Endothelial cell of umbilical vein (primary cell): Measurements from ENCODE around the gene IFITM5. TPM values are rescaled to one million over a fixed set of nuclear protein-coding genes. Genes with fewer than 3 reads are reported as not detected.

Experiments used
- BruUV-seq: library from RNA; stranded (reverse); fragments of 400-500 nt; replicated peaks from 2 replicates; lab custom pipeline; 2021; lab: Mats Ljungman, UMichigan
- CTCF ChIA-PET: fragments of 300-600, 350-600 bp; sonication (Branson Sonifier 250); formaldehyde crosslinking; loops from one replicate; lab custom pipeline; 2021; ENCODE audit warnings: antibody characterized with exemption, inconsistent platforms; lab: Charles Lee
- POLR2A ChIA-PET: fragments of 300-600, 350-600 bp; sonication (Branson Sonifier 250); formaldehyde crosslinking; loops from one replicate; lab custom pipeline; 2021; ENCODE audit warnings: antibody characterized with exemption, inconsistent platforms; lab: Charles Lee
- DNase-seq: peaks from one replicate; pipeline ENCODE4 v3.0.0-alpha.2; 2011; ENCODE audit warnings: low read depth, low spot score
- FAIRE-seq: peaks from 2 replicates; lab custom pipeline; 2011; peaks lifted over from hg19 to GRCh38; lab: Jason Lieb, UNC
- H2AFZ ChIP-seq: 2 replicates; pipeline ENCODE4 v1.6.0; 2012; ENCODE audit warnings: low read depth, low read length, control low read depth, inconsistent platforms
- H3K27ac ChIP-seq: 2 replicates; pipeline ENCODE4 v1.5.1; 2011; ENCODE audit warnings: low read depth, mild to moderate bottlenecking, control low read depth, low read length, moderate library complexity; ENCODE audit not compliant: insufficient read depth
- H3K27me3 ChIP-seq, 2 experiments: 2 replicates each; pipeline versions ENCODE4 v1.6.0 to v1.6.1; 2011; ENCODE audit warnings: low read length in 2 of 2, mixed read lengths in 1 of 2; ENCODE audit not compliant: control insufficient read depth in 2 of 2, insufficient read depth in 2 of 2
- H3K36me3 ChIP-seq, 2 experiments: 2 replicates in 1 of 2; 3 replicates in 1 of 2; pipeline ENCODE4 v1.5.1; 2011; ENCODE audit warnings: low read length in 2 of 2, mild to moderate bottlenecking in 1 of 2, moderate library complexity in 1 of 2; ENCODE audit not compliant: control insufficient read depth in 2 of 2, insufficient read depth in 2 of 2; ENCODE audit errors: extremely low read depth in 1 of 2
- H3K4me1 ChIP-seq: 3 replicates; pipeline ENCODE4 v1.5.1; 2011; ENCODE audit warnings: mild to moderate bottlenecking, low read length; ENCODE audit not compliant: control insufficient read depth, insufficient read depth; ENCODE audit errors: extremely low read depth
- H3K4me2 ChIP-seq: 2 replicates; pipeline ENCODE4 v1.6.1; 2011; ENCODE audit warnings: low read length, control low read depth, mixed read lengths; ENCODE audit not compliant: insufficient read depth
- H3K4me3 ChIP-seq, 3 experiments: fragments of 200-600 bp in 1 of 3; sonication (generic), shearing (Covaris generic) in 1 of 3; replicated peaks in 1 of 3; 2 replicates each; pipeline ENCODE4 v1.5.1; 2011 to 2016; ENCODE audit warnings: control low read depth in 3 of 3, low read length in 3 of 3, mild to moderate bottlenecking in 2 of 3, inconsistent platforms in 1 of 3, low read depth in 1 of 3, moderate library complexity in 1 of 3; ENCODE audit not compliant: insufficient read depth in 1 of 3
- H3K79me2 ChIP-seq: 2 replicates; pipeline ENCODE4 v1.6.0; 2012; ENCODE audit warnings: low read length, inconsistent platforms; ENCODE audit not compliant: control insufficient read depth, insufficient read depth
- H3K9ac ChIP-seq: replicated peaks from 2 replicates; pipeline ENCODE3; 2011; ENCODE audit warnings: low read length, control low read depth; ENCODE audit not compliant: insufficient read depth; ENCODE audit errors: extremely low read depth
- H3K9me1 ChIP-seq: replicated peaks from 3 replicates; pipeline ENCODE4 v1.6.0; 2011; ENCODE audit warnings: mild to moderate bottlenecking, low read length; ENCODE audit not compliant: control insufficient read depth, insufficient read depth; ENCODE audit errors: extremely low read depth
- H3K9me3 ChIP-seq: replicated peaks from 2 replicates; pipeline ENCODE4 v1.5.1; 2012; ENCODE audit warnings: low read length, inconsistent platforms; ENCODE audit not compliant: control insufficient read depth, insufficient read depth
- H4K20me1 ChIP-seq: replicated peaks from 2 replicates; pipeline ENCODE3; 2011; ENCODE audit warnings: mild to moderate bottlenecking, low read length; ENCODE audit not compliant: control insufficient read depth, insufficient read depth; ENCODE audit errors: extremely low read depth
- GATA2 ChIP-seq: IDR thresholded peaks from 2 replicates; pipeline ENCODE4 v1.7.0; 2011; ENCODE audit warnings: low read depth, mild to moderate bottlenecking, moderate library complexity, mixed read lengths, low read length; ENCODE audit not compliant: insufficient read length, insufficient read depth
- MYC ChIP-seq: IDR thresholded peaks from one replicate; pipeline ENCODE4 v1.6.1; 2011; ENCODE audit warnings: mild to moderate bottlenecking, low read depth, low read length
- POLR2A ChIP-seq: IDR thresholded peaks from 2 replicates; pipeline ENCODE4 v1.6.1; 2012; ENCODE audit warnings: low read depth, mild to moderate bottlenecking, control low read depth, low read length
- dilution Hi-C: fragments of 300-500 bp; cut with MboI; formaldehyde crosslinking; loops from one replicate; pipeline ENCODE4 v1.15.0; 2019; ENCODE audit warnings: low sequenced_read_pairs; ENCODE audit not compliant: extremely low pct_ligation_motif_present
- intact Hi-C: fragments of 100-400 bp; cut with micrococcal nuclease; formaldehyde crosslinking; loops from one replicate; pipeline ENCODE4 v1.10.0; 2022
- polyA plus RNA-seq, 4 experiments: library from polyadenylated mRNA; depleted of rRNA in 3 of 4; stranded (reverse) in 3 of 4; unstranded in 1 of 4; fragments of >200 nt; gene quantifications; 2 replicates each; pipeline versions ENCODE4 v1.2.1 to v1.2.3, GENCODE V29; 2011 to 2012; ENCODE audit warnings: missing spikeins in 1 of 4
- total RNA-seq: library from RNA; stranded (reverse); gene quantifications from 2 replicates; pipeline ENCODE4 v1.2.3, GENCODE V29; 2021
- TF ChIP-seq, protein P1 (sequence below): IDR thresholded peaks from 2 replicates; pipeline ENCODE4 v1.6.1; 2011; ENCODE audit not compliant: insufficient read depth, insufficient read length

Gene IFITM5
- total and polyA plus RNA-seq, 2 donors (not counting 3 experiments of a cell fraction or from before 2014, with no cell fraction given): not detected

DNA sequence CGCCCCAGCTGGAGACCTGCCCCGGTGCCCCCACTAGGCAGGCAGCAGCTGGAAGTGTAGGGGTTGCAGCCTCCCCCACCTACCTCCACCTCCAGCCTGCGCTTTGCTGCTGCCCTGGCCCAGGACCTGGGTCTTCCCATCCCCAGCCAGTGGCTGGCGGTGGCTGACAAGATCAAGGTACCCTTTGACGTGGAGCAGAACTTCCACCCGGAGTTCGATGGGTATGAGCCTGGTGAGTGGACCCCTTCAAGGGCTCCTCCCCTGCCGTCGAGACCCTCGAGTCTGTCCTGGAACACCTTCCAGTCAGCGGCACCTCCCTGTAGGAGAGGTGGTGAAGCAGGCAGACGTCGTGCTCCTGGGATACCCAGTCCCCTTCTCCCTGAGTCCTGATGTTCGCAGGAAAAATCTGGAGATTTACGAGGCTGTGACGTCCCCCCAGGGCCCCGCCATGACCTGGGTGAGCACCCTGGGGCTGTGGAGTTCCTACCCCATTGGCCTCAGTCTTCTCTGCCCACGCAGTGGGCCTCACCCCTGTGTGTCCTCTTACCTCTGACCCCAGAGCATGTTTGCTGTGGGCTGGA, 6.0 kb downstream of the IFITM5 start:
- ChIA-PET CTCF (no interaction called here), POLR2A (interaction anchor here (0.5 kb wide), 1 partner anchor 16 kb away, joined by 3 read pairs; no protein-coding TSS in a partner anchor)
- no peak overlapping the region for H3K4me3 ChIP-seq
- H3K27me3 ChIP-seq: no peaks in the 10 kb centered on the region
- no peaks in the 10 kb centered on the region for H3K79me2 ChIP-seq
- no TSS peak for BruUV-seq
- peaks cover 0 to 8% of the 10 kb centered on the region in 2 experiments for H3K36me3 ChIP-seq
- no peak overlapping the region for H3K9ac ChIP-seq
- intact Hi-C loops: no loop called here
- H3K4me1 ChIP-seq: no peaks in the 10 kb centered on the region
- H3K9me3 ChIP-seq: no peaks in the 10 kb centered on the region
- no peak overlapping the region for H2AFZ ChIP-seq
- no peaks in the 10 kb centered on the region for H3K9me1 ChIP-seq
- no peak overlapping the region for H3K4me2 ChIP-seq
- TF ChIP-seq GATA2: no peak
- TF ChIP-seq, protein P1, sequence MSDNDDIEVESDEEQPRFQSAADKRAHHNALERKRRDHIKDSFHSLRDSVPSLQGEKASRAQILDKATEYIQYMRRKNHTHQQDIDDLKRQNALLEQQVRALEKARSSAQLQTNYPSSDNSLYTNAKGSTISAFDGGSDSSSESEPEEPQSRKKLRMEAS: no peak
- dilution Hi-C loops: no loop called here
- H4K20me1 ChIP-seq: no peaks in the 10 kb centered on the region
- DNase-seq: no peak
- H3K27ac ChIP-seq: no peak overlapping the region
- no peak for FAIRE-seq

DNA sequence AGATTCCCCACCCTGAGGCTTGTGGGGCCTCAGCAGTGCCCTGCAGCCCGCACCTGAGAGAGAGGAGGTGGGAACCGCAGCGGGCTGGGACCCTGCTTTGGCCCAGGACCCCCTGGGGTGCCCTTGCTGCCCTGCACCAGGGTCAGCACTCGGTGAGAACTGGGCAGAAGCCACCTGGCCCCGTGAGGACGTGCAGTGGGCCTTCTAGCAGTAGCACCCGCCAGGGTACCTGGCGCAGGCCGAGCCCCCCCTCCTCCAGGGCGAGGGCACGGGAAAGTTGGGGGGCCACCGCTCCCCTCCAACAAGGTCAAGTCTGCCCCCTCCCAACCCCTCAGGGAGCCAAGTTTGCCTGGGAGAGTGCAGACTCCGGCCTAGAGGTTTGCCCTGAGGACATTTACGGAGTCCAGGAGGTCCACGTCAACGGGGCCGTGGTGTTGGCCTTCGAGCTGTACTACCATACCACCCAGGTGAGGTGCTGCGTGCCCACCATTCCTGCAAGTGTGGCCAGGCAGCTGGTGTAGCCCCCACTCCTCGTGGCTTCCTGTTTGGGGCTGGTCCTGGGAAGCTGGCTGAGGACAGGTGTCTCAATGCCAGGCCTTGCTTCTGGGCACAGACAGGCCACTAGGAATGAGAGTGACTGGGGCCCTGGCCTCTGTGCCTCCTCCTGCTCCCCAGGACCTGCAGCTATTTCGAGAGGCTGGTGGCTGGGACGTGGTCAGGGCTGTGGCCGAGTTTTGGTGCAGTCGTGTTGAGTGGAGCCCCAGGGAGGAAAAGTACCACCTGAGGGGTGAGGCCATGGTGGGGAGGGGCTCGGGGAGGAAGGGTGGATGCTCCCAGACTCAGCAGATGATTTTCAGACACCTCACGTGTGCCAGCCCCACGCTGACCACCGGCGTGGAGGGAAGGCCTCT, 6.9 kb downstream of the IFITM5 start:
- dilution Hi-C loops (no loop called here), intact Hi-C loops (no loop called here)
- Histone ChIP-seq H2AFZ (no peak overlapping the region), H3K9me3 (no peaks in the 10 kb centered on the region), H3K36me3 (peaks cover 0 to 8% of the 10 kb centered on the region in 2 experiments), H3K9ac (no peak overlapping the region), H3K4me2 (no peak overlapping the region), H3K4me1 (peaks cover 3% of the 10 kb centered on the region), H3K27ac (no peak overlapping the region), H3K79me2 (no peaks in the 10 kb centered on the region), H3K9me1 (no peaks in the 10 kb centered on the region), H3K4me3 (no peak overlapping the region), H3K27me3 (peaks cover 5 to 8% of the 10 kb centered on the region in 2 experiments), H4K20me1 (no peaks in the 10 kb centered on the region)
- no peak for TF ChIP-seq POLR2A
- no peak for TF ChIP-seq MYC
- ChIA-PET POLR2A (no interaction called here), CTCF (interaction anchor here (1.3 kb wide), 1 partner anchor 12 kb away, joined by 4 read pairs; no protein-coding TSS in a partner anchor)
- no TSS peak for BruUV-seq
- DNase-seq (no peak), FAIRE-seq (no peak)
